ENCODE data around the gene ALDH1L1. TPM values are rescaled to one million over a fixed set of nuclear protein-coding genes. Genes with fewer than 3 reads are reported as not detected.

Gene ALDH1L1
- total and polyA plus RNA-seq, 2 of the 13 experiments (the other 11 are each of a cell fraction or from before 2014, with no cell fraction given), result 11.2 to 28.7 TPM

DNA sequence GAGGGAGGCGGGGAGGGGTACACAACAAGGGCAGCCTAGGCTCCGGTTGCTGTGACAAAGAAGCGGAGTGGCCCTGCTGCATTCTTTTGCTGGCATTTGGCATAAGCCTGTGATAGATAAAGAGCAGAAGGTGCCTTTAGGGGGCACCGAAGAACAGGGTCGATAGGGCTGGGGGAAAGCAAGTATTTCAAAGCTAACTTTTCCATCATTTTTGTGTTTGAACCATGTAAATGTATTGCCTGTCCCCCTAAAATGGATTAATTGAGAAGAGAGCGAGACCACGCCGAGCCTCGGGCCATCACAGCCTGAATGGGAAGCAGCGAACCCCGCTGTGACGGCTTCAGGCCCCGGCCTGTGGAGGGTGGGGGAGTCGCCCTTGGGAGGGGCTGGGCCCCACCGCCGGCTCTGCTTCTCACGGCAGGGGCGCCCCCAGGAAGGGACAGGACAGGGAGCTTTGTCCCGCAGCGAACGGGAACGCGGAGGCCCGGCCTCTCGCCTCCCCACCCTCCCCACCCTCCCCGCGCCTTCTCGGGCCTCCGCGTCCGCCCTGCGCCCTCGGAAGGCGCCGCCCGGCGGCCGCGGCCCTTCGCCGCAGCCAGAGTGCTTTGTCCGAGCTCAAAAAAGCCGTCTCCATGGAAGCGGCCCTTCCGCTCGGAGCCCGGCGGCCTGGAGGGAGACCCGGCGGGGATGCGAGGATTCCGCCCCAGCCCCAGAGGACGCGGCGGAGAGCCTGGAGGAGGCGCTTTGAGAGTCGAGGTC lies 32.4 kb upstream of the ALDH1L1 start (continued):
- no peak for TF ChIP-seq NCOA5 (CRISPR knock-in tag; IDR thresholded peaks at IDR 0.05)
- TF ChIP-seq NPAS2 (CRISPR knock-in tag; IDR thresholded peaks at IDR 0.05; ENCODE audit: borderline replicate concordance), result no peak
- TF ChIP-seq, protein P1, sequence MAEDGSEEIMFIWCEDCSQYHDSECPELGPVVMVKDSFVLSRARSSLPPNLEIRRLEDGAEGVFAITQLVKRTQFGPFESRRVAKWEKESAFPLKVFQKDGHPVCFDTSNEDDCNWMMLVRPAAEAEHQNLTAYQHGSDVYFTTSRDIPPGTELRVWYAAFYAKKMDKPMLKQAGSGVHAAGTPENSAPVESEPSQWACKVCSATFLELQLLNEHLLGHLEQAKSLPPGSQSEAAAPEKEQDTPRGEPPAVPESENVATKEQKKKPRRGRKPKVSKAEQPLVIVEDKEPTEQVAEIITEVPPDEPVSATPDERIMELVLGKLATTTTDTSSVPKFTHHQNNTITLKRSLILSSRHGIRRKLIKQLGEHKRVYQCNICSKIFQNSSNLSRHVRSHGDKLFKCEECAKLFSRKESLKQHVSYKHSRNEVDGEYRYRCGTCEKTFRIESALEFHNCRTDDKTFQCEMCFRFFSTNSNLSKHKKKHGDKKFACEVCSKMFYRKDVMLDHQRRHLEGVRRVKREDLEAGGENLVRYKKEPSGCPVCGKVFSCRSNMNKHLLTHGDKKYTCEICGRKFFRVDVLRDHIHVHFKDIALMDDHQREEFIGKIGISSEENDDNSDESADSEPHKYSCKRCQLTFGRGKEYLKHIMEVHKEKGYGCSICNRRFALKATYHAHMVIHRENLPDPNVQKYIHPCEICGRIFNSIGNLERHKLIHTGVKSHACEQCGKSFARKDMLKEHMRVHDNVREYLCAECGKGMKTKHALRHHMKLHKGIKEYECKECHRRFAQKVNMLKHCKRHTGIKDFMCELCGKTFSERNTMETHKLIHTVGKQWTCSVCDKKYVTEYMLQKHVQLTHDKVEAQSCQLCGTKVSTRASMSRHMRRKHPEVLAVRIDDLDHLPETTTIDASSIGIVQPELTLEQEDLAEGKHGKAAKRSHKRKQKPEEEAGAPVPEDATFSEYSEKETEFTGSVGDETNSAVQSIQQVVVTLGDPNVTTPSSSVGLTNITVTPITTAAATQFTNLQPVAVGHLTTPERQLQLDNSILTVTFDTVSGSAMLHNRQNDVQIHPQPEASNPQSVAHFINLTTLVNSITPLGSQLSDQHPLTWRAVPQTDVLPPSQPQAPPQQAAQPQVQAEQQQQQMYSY (CRISPR knock-in tag; IDR thresholded peaks at IDR 0.05), result no peak
- no peak for TF ChIP-seq BHLHE40 (IDR thresholded peaks at IDR 0.05; ENCODE audit: low read length)
- TF ChIP-seq CAMTA2 (CRISPR knock-in tag; IDR thresholded peaks at IDR 0.05; ENCODE audit: borderline replicate concordance), result no peak
- no peak for TF ChIP-seq ZNF557 (CRISPR knock-in tag; IDR thresholded peaks at IDR 0.05)
- TF ChIP-seq TGIF2 (CRISPR knock-in tag; IDR thresholded peaks at IDR 0.05), result no peak
- peak; percentile 54; the same call in 1 of the 2 replicates for TF ChIP-seq ZNF556 (CRISPR knock-in tag; IDR thresholded peaks at IDR 0.05; ENCODE audit: borderline replicate concordance)
- TF ChIP-seq PTBP1 (IDR thresholded peaks at IDR 0.05; ENCODE audit: low read depth, low read length, poor library complexity, severe bottlenecking), result no peak
- TF ChIP-seq HMG20B (CRISPR knock-in tag; conservative IDR thresholded peaks at IDR 0.05), result no peak
- TF ChIP-seq, protein P2, sequence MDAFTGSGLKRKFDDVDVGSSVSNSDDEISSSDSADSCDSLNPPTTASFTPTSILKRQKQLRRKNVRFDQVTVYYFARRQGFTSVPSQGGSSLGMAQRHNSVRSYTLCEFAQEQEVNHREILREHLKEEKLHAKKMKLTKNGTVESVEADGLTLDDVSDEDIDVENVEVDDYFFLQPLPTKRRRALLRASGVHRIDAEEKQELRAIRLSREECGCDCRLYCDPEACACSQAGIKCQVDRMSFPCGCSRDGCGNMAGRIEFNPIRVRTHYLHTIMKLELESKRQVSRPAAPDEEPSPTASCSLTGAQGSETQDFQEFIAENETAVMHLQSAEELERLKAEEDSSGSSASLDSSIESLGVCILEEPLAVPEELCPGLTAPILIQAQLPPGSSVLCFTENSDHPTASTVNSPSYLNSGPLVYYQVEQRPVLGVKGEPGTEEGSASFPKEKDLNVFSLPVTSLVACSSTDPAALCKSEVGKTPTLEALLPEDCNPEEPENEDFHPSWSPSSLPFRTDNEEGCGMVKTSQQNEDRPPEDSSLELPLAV (CRISPR knock-in tag; conservative IDR thresholded peaks at IDR 0.05; ENCODE audit: low read depth), result no peak
- TF ChIP-seq ZFP36 (IDR thresholded peaks at IDR 0.05; ENCODE audit: borderline replicate concordance, low read depth, low read length, partially characterized antibody), result no peak
- no peak for TF ChIP-seq ZNF333 (CRISPR knock-in tag; IDR thresholded peaks at IDR 0.05; ENCODE audit: borderline replicate concordance)
- TF ChIP-seq MED8 (CRISPR knock-in tag; IDR thresholded peaks at IDR 0.05; ENCODE audit: insufficient replicate concordance), result no peak
- TF ChIP-seq PCBP1 (IDR thresholded peaks at IDR 0.05; ENCODE audit: borderline replicate concordance, low read depth, low read length), result 0 out of 2 replicates have a peak, but pooled peaks have one; percentile 24
- TF ChIP-seq TBX2 (CRISPR knock-in tag; IDR thresholded peaks at IDR 0.05; ENCODE audit: borderline replicate concordance), result peak; percentile 42; the same call in 1 of the 2 replicates
- no peak for TF ChIP-seq ZNF629 (CRISPR knock-in tag; conservative IDR thresholded peaks at IDR 0.05)
- no peak for TF ChIP-seq ZSCAN30 (CRISPR knock-in tag; IDR thresholded peaks at IDR 0.05)
- no peak for TF ChIP-seq SKI (IDR thresholded peaks at IDR 0.05; ENCODE audit: partially characterized antibody)
- TF ChIP-seq, protein P3, sequence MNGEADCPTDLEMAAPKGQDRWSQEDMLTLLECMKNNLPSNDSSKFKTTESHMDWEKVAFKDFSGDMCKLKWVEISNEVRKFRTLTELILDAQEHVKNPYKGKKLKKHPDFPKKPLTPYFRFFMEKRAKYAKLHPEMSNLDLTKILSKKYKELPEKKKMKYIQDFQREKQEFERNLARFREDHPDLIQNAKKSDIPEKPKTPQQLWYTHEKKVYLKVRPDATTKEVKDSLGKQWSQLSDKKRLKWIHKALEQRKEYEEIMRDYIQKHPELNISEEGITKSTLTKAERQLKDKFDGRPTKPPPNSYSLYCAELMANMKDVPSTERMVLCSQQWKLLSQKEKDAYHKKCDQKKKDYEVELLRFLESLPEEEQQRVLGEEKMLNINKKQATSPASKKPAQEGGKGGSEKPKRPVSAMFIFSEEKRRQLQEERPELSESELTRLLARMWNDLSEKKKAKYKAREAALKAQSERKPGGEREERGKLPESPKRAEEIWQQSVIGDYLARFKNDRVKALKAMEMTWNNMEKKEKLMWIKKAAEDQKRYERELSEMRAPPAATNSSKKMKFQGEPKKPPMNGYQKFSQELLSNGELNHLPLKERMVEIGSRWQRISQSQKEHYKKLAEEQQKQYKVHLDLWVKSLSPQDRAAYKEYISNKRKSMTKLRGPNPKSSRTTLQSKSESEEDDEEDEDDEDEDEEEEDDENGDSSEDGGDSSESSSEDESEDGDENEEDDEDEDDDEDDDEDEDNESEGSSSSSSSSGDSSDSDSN (CRISPR knock-in tag; IDR thresholded peaks at IDR 0.05), result peak; percentile 100
- no peak for TF ChIP-seq ZNF816 (CRISPR knock-in tag; IDR thresholded peaks at IDR 0.05; ENCODE audit: borderline replicate concordance)

All from HepG2 (cell line).